Frontal cortex (tissue), 4 donors: ENCODE data around the gene KLHDC3. TPM values are rescaled to one million over a fixed set of nuclear protein-coding genes. Genes with fewer than 3 reads are reported as not detected.

Experiments
- DNase-seq, 2 donors: peaks; one replicate each; pipeline ENCODE4 v3.0.0; 2012; ENCODE audit warnings: low spot score in 2 of 2
- FAIRE-seq: peaks from 2 replicates; lab custom pipeline; 2012; peaks lifted over from hg19 to GRCh38; lab: Jason Lieb, UNC
- total RNA-seq: library from RNA; depleted of rRNA; stranded (reverse); fragments of >200 nt; gene quantifications from one replicate; pipeline ENCODE4 v1.2.3, GENCODE V29; 2014
- donor health status: control.
- donor health status: control.
- donor health status: control.

The KLHDC3 gene, protein sequence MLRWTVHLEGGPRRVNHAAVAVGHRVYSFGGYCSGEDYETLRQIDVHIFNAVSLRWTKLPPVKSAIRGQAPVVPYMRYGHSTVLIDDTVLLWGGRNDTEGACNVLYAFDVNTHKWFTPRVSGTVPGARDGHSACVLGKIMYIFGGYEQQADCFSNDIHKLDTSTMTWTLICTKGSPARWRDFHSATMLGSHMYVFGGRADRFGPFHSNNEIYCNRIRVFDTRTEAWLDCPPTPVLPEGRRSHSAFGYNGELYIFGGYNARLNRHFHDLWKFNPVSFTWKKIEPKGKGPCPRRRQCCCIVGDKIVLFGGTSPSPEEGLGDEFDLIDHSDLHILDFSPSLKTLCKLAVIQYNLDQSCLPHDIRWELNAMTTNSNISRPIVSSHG
- 164 TPM for total RNA-seq

- FAIRE-seq (peak; percentile 81), DNase-seq (peak; percentile 97 to 99)
Observed at GRCh38 chr6:43013843-43014433, at the start of gene KLHDC3, which contains the start of gene MEA1. TSS of gene KLHDC3 (plus strand) at chr6:43014249. CDS start at chr6:43017193, 2,944 bp downstream. TSS of gene MEA1 (minus strand) at chr6:43013946. CDS start at chr6:43013813, 133 bp downstream.

- FAIRE-seq (no peak), DNase-seq (no peak)
Observed at GRCh38 chr6:42966571-42966970, 47.5 kb upstream of the KLHDC3 start.

- FAIRE-seq: no peak
- no peak for DNase-seq
Observed at GRCh38 chr6:42967228-42967627, 46.8 kb upstream of the KLHDC3 start.

GRCh38 chr6:42968126-42968701 is 45.8 kb upstream of the KLHDC3 start:
- no peak for FAIRE-seq

DNA sequence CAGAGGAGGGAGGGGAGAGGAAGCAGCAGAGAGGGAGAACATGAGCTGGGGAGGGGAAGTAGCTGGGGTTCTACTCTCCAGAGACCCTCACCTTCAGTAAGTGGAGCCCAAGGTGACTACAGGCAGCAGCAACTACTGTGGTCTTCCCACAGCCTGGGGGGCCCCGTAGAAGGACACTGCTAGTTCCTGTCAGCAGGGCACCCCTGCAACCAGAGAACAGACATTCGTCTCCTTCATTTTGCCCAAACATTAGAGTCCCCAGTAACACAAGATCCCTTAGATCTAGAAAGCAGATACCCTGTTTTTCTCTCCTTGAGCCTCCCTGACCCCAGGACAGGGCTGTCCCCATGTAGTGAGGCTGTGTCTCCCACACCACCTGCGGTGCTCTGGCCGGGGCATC is 45.3 kb upstream of the KLHDC3 start:
- no peak for DNase-seq
- no peak for FAIRE-seq

More at GRCh38 chr6:42968126-42968701, 45.8 kb upstream of the KLHDC3 start:
- DNase-seq: no peak

GRCh38 chr6:42969431-42969830 is 44.6 kb upstream of the KLHDC3 start:
- DNase-seq (no peak), FAIRE-seq (no peak)

- no peak for DNase-seq
- FAIRE-seq: no peak
Observed at GRCh38 chr6:42969934-42970333, 44.1 kb upstream of the KLHDC3 start.

DNA sequence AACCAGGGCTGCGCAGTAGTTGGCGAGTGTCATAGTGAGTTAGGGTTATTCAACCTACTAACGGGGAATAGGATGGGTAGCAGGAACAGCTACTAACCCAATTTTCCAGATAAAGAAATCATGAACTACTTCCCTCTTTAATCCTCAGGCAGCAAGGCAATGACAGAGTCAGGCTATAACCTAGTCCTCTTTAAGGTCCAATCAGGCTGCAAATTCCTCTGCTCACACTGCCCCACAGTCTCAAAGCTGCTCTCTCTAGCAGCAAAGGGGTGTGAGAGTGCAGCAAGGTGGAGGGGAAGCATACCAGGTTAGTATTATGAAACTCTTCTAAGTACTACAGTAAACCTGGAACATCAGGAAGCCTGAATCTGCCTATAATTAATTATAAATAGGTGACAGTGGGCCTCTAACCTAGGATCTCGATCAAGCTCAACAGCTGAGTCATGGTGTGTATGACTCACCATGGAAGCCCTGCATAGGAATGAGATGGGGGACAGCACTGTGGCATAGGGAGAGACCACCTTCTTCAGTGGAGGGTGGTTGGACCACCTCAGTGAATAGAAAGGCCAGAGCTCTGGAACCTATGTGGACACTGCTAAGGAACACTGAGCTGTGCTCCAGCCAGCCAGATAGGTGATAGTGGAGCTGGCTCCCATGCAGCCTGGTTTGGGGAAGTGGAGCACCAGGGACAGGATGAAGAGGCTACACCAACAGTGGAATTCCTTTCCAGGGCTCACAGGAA is 43.0 kb upstream of the KLHDC3 start:
- DNase-seq (no peak), FAIRE-seq (no peak)

GRCh38 chr6:42971746-42972327 is 42.2 kb upstream of the KLHDC3 start:
- DNase-seq (no peak), FAIRE-seq (no peak)

- FAIRE-seq (no peak), DNase-seq (no peak)
Observed at GRCh38 chr6:42973926-42974325, 40.1 kb upstream of the KLHDC3 start.

GRCh38 chr6:42974919-42975505 is 39.0 kb upstream of the KLHDC3 start:
- no peak for FAIRE-seq
- no peak for DNase-seq

GRCh38 chr6:42978487-42978838 is 35.6 kb upstream of the KLHDC3 start:
- no peak for FAIRE-seq
- DNase-seq: peak; percentile 35 to 51

GRCh38 chr6:42978839-42979522 is 35.1 kb upstream of the KLHDC3 start, which contains the start of gene PEX6:
TSS of gene PEX6 (minus strand) at chr6:42979181. CDS start at chr6:42979150, 31 bp downstream.
- FAIRE-seq (no peak), DNase-seq (peak; percentile 84 to 86)

- DNase-seq: peak in 1 of 2 donors; percentile 48
- no peak for FAIRE-seq
Observed at GRCh38 chr6:42979523-42980177, 34.4 kb upstream of the KLHDC3 start.

DNA sequence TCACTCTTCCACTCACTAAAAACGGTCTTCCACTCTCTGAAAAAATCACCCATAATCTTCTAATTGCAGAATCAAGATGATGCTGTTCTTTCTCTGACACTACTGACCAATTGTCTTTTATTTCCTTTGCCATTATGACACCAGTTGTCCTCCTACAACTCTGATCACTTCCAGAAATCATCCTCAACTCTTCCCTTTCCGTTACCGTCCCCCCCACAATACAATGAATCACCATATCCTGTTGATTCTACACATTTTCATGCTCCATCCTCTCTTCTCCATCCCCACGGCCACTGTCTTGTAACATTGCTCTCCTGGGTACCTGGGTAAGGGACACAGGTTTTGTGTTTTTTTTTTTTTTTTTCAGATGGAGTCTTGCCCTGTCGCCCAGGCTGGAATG is 32.2 kb upstream of the KLHDC3 start:
- FAIRE-seq: no peak
- no peak for DNase-seq

- FAIRE-seq (peak; percentile 68), DNase-seq (peak; percentile 96 to 97)
Observed at GRCh38 chr6:42984001-42984923, 29.8 kb upstream of the KLHDC3 start, which contains the start of gene PPP2R5D. TSS of gene PPP2R5D (plus strand) at chr6:42984570. CDS start at chr6:42984678, 108 bp downstream.

DNA sequence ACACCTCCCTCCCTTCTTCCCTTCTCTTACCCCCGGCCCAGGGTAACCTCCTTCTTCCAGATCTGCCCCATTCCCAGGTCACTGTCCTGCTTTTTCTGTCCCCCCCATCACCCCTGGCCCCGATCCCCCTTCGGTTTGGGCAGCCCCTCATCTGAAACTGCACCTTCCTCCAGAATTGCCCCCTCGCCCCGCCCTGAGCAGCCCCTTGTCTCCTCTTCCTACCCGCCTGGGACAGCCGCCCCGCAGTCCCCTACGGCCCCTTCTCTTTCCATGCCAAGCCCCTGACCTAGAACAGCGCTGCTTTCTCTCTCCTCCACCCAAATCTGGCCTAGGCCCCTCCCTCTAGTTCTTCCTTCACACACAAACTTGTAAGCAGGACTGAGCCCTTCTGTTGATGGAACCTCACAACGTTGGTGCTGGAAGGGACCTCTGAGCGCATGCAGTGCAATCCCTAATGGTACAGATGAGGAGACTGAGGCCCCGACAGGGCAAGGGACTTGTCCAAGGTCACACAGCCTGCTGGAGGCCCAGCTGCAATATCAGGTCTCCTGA is 29.0 kb upstream of the KLHDC3 start:
- FAIRE-seq (no peak), DNase-seq (no peak)
